Keratinocyte (primary cell): ENCODE data around the gene MYBBP1A.

Experiments
- EZH2 ChIP-seq: IDR thresholded peaks from one replicate; pipeline ENCODE4 v1.6.1; 2012; ENCODE audit warnings: inconsistent platforms, mild to moderate bottlenecking, low read length, moderate library complexity
- TF ChIP-seq, protein P1 (sequence below), 3 experiments: IDR thresholded peaks in 1 of 3; conservative IDR thresholded peaks in 1 of 3; optimal IDR thresholded peaks in 1 of 3; 2 replicates in 2 of 3; 3 replicates in 1 of 3; pipeline versions ENCODE3 to v1.5.1; 2011; ENCODE audit warnings: low read length in 3 of 3, mild to moderate bottlenecking in 3 of 3, moderate library complexity in 2 of 3, control low read depth in 1 of 3, inconsistent platforms in 1 of 3; ENCODE audit not compliant: insufficient read depth in 2 of 3; ENCODE audit errors: extremely low read depth in 1 of 3

GRCh38 chr17:4545217-4545951 lies 9.8 kb downstream of the MYBBP1A start:
- TF ChIP-seq, protein P1, sequence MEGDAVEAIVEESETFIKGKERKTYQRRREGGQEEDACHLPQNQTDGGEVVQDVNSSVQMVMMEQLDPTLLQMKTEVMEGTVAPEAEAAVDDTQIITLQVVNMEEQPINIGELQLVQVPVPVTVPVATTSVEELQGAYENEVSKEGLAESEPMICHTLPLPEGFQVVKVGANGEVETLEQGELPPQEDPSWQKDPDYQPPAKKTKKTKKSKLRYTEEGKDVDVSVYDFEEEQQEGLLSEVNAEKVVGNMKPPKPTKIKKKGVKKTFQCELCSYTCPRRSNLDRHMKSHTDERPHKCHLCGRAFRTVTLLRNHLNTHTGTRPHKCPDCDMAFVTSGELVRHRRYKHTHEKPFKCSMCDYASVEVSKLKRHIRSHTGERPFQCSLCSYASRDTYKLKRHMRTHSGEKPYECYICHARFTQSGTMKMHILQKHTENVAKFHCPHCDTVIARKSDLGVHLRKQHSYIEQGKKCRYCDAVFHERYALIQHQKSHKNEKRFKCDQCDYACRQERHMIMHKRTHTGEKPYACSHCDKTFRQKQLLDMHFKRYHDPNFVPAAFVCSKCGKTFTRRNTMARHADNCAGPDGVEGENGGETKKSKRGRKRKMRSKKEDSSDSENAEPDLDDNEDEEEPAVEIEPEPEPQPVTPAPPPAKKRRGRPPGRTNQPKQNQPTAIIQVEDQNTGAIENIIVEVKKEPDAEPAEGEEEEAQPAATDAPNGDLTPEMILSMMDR (optimal IDR thresholded peaks at IDR 0.05 in 1 of 3, IDR thresholded peaks at IDR 0.05 in 1 of 3, conservative IDR thresholded peaks at IDR 0.05 in 1 of 3; ENCODE audit: extremely low read depth in 1 of 3, insufficient read depth in 2 of 3, low read length in 3 of 3): no peak
- no peak for TF ChIP-seq EZH2
